ENCODE results near the gene CLNK. TPM values are rescaled to one million over a fixed set of nuclear protein-coding genes. Genes with fewer than 3 reads are reported as not detected.

The CLNK gene
- polyA plus RNA-seq, 3 donors, result not detected

- no peak overlapping the region for H3K27ac Mint-ChIP-seq
- peaks cover 8 to 48% (median 38%) of the 10 kb centered on the region in 7 donors for H3K9me3 Mint-ChIP-seq
- Histone ChIP-seq H3K4me3 (replicated peaks in 1 of 3; ENCODE audit: low read depth in 2 of 3, low read length in 3 of 3) (no peak overlapping the region), H4K20me1 (ENCODE audit: insufficient read depth, low read length) (no peaks in the 10 kb centered on the region), H3K27me3 (ENCODE audit: control insufficient read depth in 2 of 2, insufficient read depth in 2 of 2, low read length in 2 of 2) (no peaks in the 10 kb centered on the region), H3K4me1 (ENCODE audit: control insufficient read depth in 1 of 2, insufficient read depth in 2 of 2, low read length in 2 of 2) (no peaks in the 10 kb centered on the region), H3K4me2 (replicated peaks; ENCODE audit: extremely low read depth, low read length, poor library complexity, severe bottlenecking) (no peak overlapping the region), H2AFZ (ENCODE audit: insufficient read depth, low read depth, low read length, poor library complexity, severe bottlenecking) (no peak overlapping the region), H3K36me3 (replicated peaks in 1 of 2; ENCODE audit: control insufficient read depth in 1 of 2, insufficient read depth in 2 of 2, low read length in 2 of 2) (no peaks in the 10 kb centered on the region), H3K9ac (ENCODE audit: insufficient read depth, low read length, poor library complexity, severe bottlenecking) (no peak overlapping the region), H3K9me3 (replicated peaks in 1 of 2; ENCODE audit: control insufficient read depth in 1 of 2, insufficient read depth in 1 of 2, low read length in 2 of 2) (peaks cover 23 to 29% of the 10 kb centered on the region in 2 donors), H3K79me2 (ENCODE audit: insufficient read depth, low read length) (no peaks in the 10 kb centered on the region), H3K27ac (ENCODE audit: low read depth in 1 of 2, low read length in 2 of 2) (no peak overlapping the region)
- H3K4me1 Mint-ChIP-seq, result peaks cover 4% of the 10 kb centered on the region
- peaks cover 0 to 2% (median 0%) of the 10 kb centered on the region in 3 donors for H3K27me3 Mint-ChIP-seq (ENCODE audit: low read depth in 3 of 3)
- H3K4me3 Mint-ChIP-seq, result no peak overlapping the region
- no peaks in the 10 kb centered on the region for H3K36me3 Mint-ChIP-seq
- no CpG with 5 or more reads among the region's 5 CpGs for WGBS (ENCODE audit: insufficient coverage)
- TF ChIP-seq CTCF (IDR thresholded peaks at IDR 0.05), result no peak
- DNase-seq, result no peak
- intact Hi-C loops (cut with micrococcal nuclease), result no loop called here
Measured at GRCh38 chr4:10504570-10505179, 179.9 kb downstream of the CLNK start.

- H3K4me1 Mint-ChIP-seq, result peaks cover 4% of the 10 kb centered on the region
Measured at GRCh38 chr4:10502717-10503116, 181.9 kb downstream of the CLNK start.

More at GRCh38 chr4:10502717-10503116, 181.9 kb downstream of the CLNK start:
- Histone ChIP-seq H3K27ac (ENCODE audit: low read depth in 1 of 2, low read length in 2 of 2) (no peak overlapping the region), H3K4me2 (replicated peaks; ENCODE audit: extremely low read depth, low read length, poor library complexity, severe bottlenecking) (no peak overlapping the region), H4K20me1 (ENCODE audit: insufficient read depth, low read length) (no peaks in the 10 kb centered on the region), H3K9me3 (replicated peaks in 1 of 2; ENCODE audit: control insufficient read depth in 1 of 2, insufficient read depth in 1 of 2, low read length in 2 of 2) (peaks cover 20 to 23% of the 10 kb centered on the region in 2 donors), H3K27me3 (ENCODE audit: control insufficient read depth in 2 of 2, insufficient read depth in 2 of 2, low read length in 2 of 2) (no peaks in the 10 kb centered on the region), H2AFZ (ENCODE audit: insufficient read depth, low read depth, low read length, poor library complexity, severe bottlenecking) (no peak overlapping the region), H3K36me3 (replicated peaks in 1 of 2; ENCODE audit: control insufficient read depth in 1 of 2, insufficient read depth in 2 of 2, low read length in 2 of 2) (no peaks in the 10 kb centered on the region), H3K4me3 (replicated peaks in 1 of 3; ENCODE audit: low read depth in 2 of 3, low read length in 3 of 3) (no peak overlapping the region), H3K79me2 (ENCODE audit: insufficient read depth, low read length) (no peaks in the 10 kb centered on the region), H3K9ac (ENCODE audit: insufficient read depth, low read length, poor library complexity, severe bottlenecking) (no peak overlapping the region), H3K4me1 (ENCODE audit: control insufficient read depth in 1 of 2, insufficient read depth in 2 of 2, low read length in 2 of 2) (no peaks in the 10 kb centered on the region)
- no peak for TF ChIP-seq CTCF (IDR thresholded peaks at IDR 0.05)
- Mint-ChIP-seq H3K27me3 (ENCODE audit: low read depth in 3 of 3) (peaks cover 0 to 2% (median 0%) of the 10 kb centered on the region in 3 donors), H3K4me3 (no peak overlapping the region), H3K27ac (no peak overlapping the region), H3K36me3 (no peaks in the 10 kb centered on the region), H3K9me3 (peaks cover 8 to 37% (median 31%) of the 10 kb centered on the region in 7 donors)
- no peak for DNase-seq
- WGBS (ENCODE audit: insufficient coverage), result 96% methylated on average over 3 of the region's 5 CpGs
- intact Hi-C loops (cut with micrococcal nuclease), result no loop called here
